Gastroesophageal sphincter (tissue), 4 donors: ENCODE measurements around the gene TAAR8. TPM values are rescaled to one million over a fixed set of nuclear protein-coding genes. Genes with fewer than 3 reads are reported as not detected.
"Not testable (repeated sequence)": the region's sequence is repeated elsewhere in the genome, so short reads cannot be mapped to it uniquely, and the experiment has no call there.

Source experiments
- ATAC-seq: fragments of 150-250 bp; one replicate; pipeline ENCODE4 v1.9.1; 2016; ENCODE audit warnings: mild to moderate bottlenecking, moderate library complexity
- H3K27ac ChIP-seq, 4 donors: fragments of 200-600 bp; sonication (generic) in 3 of 4; 1 replicate in 3 of 4; 2 replicates in 1 of 4; pipeline ENCODE4 v1.5.1; 2016 to 2019
- H3K27me3 ChIP-seq: fragments of 200-600 bp; sonication (generic); one replicate; pipeline ENCODE4 v1.5.1; 2019
- H3K36me3 ChIP-seq, 2 donors: fragments of 200-600 bp; sonication (generic); one replicate each; pipeline ENCODE4 v1.5.1; 2019; ENCODE audit warnings: control low read depth in 1 of 2
- H3K4me1 ChIP-seq, 3 donors: fragments of 200-600 bp; sonication (generic); 1 replicate in 2 of 3; 2 replicates in 1 of 3; pipeline ENCODE4 v1.5.1; 2016 to 2019; ENCODE audit warnings: control low read depth in 2 of 3
- H3K4me3 ChIP-seq, 2 donors: fragments of 200-600 bp; sonication (generic); one replicate each; pipeline ENCODE4 v1.5.1; 2019; ENCODE audit warnings: mild to moderate bottlenecking in 1 of 2, moderate library complexity in 1 of 2
- H3K9me3 ChIP-seq, 3 donors: fragments of 200-600 bp; sonication (generic); one replicate each; pipeline ENCODE4 v1.5.1; 2017 to 2019; ENCODE audit warnings: control low read depth in 2 of 3
- EP300 ChIP-seq: sonication (generic); formaldehyde crosslinking; IDR thresholded peaks from one replicate; pipeline ENCODE4 v1.6.1; 2017; ENCODE audit warnings: antibody characterized with exemption, mild to moderate bottlenecking
- POLR2A ChIP-seq, 2 donors: fragments of 450-650 bp; IDR thresholded peaks; one replicate each; pipeline ENCODE4 v1.6.1; 2017; ENCODE audit warnings: antibody characterized with exemption in 2 of 2, mild to moderate bottlenecking in 2 of 2, moderate library complexity in 1 of 2
- POLR2AphosphoS5 ChIP-seq: sonication (generic); formaldehyde crosslinking; IDR thresholded peaks from one replicate; pipeline ENCODE4 v1.6.1; 2017; ENCODE audit warnings: antibody characterized with exemption
- WGBS, 2 donors: methylation state at CpG; one replicate each; pipeline ENCODE4 v1.1.5; 2018; ENCODE audit warnings: low coverage in 1 of 2; 5-methylcytosine and 5-hydroxymethylcytosine counted together
- total RNA-seq, 4 donors: library from RNA; depleted of rRNA; stranded (reverse); fragments of >200 nt; gene quantifications; one replicate each; pipeline ENCODE4 v1.1.0, GENCODE V29; 2016
- TF ChIP-seq, protein P1 (sequence below), 4 experiments: fragments of 200-600 bp in 2 of 4; fragments of 450-650 bp in 2 of 4; sonication (generic) in 1 of 4; IDR thresholded peaks; one replicate each; pipeline ENCODE4 v1.5.1; 2017 to 2019; ENCODE audit warnings: antibody characterized with exemption in 4 of 4, mild to moderate bottlenecking in 2 of 4, moderate library complexity in 2 of 4

Gene TAAR8
- total RNA-seq, 4 donors from 2014 or later = not detected

DNA sequence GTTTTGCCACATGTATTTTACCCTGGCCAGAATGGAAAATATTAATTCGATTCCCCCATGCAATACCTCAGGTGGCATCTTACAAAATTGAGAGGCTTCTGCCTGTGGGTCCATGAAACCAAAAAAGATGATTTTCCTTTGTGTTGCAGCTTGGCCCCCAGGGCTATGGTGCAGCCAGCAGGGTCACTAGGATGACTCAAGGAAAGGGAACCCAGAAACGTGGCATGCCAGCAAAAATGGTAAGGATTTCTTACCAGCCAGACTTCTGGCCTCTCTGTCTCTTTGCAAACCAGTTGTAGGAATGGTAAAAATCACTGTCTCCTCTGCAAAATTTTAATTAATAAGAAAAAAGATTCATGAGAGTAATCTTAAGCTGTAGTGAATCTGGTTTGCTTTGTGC lies 26.0 kb upstream of the TAAR8 start:
- 47 to 65% methylated on average over 2 of the region's 2 CpGs for WGBS, 2 donors
- peaks cover 0 to 3% (median 0%) of the 10 kb centered on the region in 3 donors for H3K4me1 ChIP-seq
- H3K36me3 ChIP-seq = no peaks in the 10 kb centered on the region
- no peak for ATAC-seq
- no peaks in the 10 kb centered on the region for H3K9me3 ChIP-seq
- H3K27ac ChIP-seq = no peak overlapping the region
- no peak for TF ChIP-seq POLR2AphosphoS5
- no peak for TF ChIP-seq POLR2A (IDR thresholded peaks at IDR 0.05)
- TF ChIP-seq, protein P1, sequence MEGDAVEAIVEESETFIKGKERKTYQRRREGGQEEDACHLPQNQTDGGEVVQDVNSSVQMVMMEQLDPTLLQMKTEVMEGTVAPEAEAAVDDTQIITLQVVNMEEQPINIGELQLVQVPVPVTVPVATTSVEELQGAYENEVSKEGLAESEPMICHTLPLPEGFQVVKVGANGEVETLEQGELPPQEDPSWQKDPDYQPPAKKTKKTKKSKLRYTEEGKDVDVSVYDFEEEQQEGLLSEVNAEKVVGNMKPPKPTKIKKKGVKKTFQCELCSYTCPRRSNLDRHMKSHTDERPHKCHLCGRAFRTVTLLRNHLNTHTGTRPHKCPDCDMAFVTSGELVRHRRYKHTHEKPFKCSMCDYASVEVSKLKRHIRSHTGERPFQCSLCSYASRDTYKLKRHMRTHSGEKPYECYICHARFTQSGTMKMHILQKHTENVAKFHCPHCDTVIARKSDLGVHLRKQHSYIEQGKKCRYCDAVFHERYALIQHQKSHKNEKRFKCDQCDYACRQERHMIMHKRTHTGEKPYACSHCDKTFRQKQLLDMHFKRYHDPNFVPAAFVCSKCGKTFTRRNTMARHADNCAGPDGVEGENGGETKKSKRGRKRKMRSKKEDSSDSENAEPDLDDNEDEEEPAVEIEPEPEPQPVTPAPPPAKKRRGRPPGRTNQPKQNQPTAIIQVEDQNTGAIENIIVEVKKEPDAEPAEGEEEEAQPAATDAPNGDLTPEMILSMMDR (IDR thresholded peaks at IDR 0.05) = no peak
- no peak for TF ChIP-seq EP300
- no peaks in the 10 kb centered on the region for H3K27me3 ChIP-seq
- H3K4me3 ChIP-seq = no peak overlapping the region

DNA sequence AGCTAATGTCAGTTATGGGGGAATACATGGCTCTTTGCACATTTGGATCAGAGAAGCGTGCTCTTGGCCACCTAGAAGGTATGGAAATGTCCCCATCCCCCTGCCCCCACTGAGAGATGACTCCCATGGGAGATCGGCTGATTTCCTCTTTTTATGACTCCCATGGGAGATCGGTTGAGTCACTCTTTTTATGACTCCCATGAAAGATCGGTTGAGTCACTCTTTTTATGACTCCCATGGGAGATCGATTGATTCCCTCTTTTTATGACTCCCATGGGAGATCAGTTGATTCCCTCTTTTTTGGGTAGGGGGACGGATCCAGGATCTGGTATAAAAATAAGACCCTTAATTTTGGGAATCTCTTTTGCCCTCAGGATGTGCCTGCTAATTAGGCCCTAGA lies 24.7 kb upstream of the TAAR8 start:
- no peak overlapping the region for H3K27ac ChIP-seq
- H3K36me3 ChIP-seq = no peaks in the 10 kb centered on the region
- no peak for ATAC-seq
- peaks cover 0 to 3% (median 0%) of the 10 kb centered on the region in 3 donors for H3K4me1 ChIP-seq
- TF ChIP-seq, protein P1 (IDR thresholded peaks at IDR 0.05) = no peak
- TF ChIP-seq POLR2AphosphoS5 = no peak
- no peak for TF ChIP-seq POLR2A (IDR thresholded peaks at IDR 0.05)
- TF ChIP-seq EP300 = no peak
- 61 to 76% methylated on average over 3 to 6 of the region's 6 CpGs for WGBS, 2 donors
- H3K27me3 ChIP-seq = no peaks in the 10 kb centered on the region
- no peaks in the 10 kb centered on the region for H3K9me3 ChIP-seq
- H3K4me3 ChIP-seq = no peak overlapping the region

DNA sequence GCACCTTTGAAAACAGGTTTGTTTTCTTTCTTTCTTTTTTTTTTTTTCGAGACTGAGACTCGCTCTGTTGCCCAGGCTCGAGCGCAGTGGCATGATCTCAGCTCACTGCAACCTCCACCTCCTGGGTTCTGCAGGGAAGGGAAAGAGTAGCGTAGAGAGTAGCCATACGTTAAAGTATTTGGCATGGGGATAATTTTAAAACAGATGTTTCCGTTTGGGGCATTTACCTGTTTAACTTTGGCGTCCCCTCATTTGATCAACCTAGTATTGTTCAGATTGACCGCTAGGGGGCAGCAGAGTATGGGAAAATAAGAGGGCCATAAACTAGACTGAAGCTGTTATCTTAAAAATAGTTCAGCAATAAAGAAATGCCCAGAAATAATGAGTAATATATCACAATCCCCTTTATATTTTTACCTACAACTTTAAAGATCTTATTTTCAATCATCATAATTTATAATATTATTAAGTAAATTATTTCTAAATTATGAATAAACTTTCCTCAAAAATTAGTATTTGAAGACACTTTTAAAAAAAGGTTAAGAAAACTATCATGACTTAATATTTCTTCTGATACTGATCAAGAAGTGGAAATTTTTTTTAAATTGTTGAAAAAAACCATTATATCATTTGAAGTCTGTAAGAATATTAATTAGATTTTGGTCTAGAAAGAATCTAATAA lies 22.0 kb upstream of the TAAR8 start:
- WGBS, 2 donors = 0 to 22% methylated on average over 3 to 9 of the region's 9 CpGs
- Histone ChIP-seq H3K4me3 (no peak overlapping the region), H3K27ac (no peak overlapping the region), H3K4me1 (peaks cover 0 to 3% (median 0%) of the 10 kb centered on the region in 3 donors), H3K9me3 (no peaks in the 10 kb centered on the region), H3K36me3 (no peaks in the 10 kb centered on the region), H3K27me3 (no peaks in the 10 kb centered on the region)
- ATAC-seq = peak; percentile 53
- TF ChIP-seq POLR2A (IDR thresholded peaks at IDR 0.05) (no peak), POLR2AphosphoS5 (no peak)
- TF ChIP-seq, protein P1 (IDR thresholded peaks at IDR 0.05) = peak; percentile 65 to 86 (median 76)

DNA sequence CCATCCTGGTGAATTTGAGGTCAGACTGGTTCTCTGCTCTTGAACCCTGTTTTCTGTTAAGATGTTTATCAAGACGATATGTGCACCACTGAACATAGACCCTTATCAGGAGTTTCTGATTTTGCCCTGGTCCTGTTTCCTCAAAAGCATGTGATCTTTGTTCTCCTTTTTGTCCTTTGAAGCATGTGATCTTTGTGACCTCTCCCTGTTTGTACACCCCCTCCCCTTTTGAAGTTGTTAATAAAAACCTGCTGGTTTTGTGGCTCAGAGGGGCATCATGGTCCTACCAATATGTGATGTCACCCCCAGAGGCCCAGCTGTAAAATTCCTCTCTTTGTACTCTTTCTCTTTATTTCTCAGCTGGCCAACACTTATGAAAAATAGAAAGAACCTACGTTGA lies 17.9 kb upstream of the TAAR8 start:
- 91 to 93% methylated on average over 2 of the region's 2 CpGs for WGBS, 2 donors
- not testable (repeated sequence) for H3K36me3 ChIP-seq, H3K4me3 ChIP-seq, H3K9me3 ChIP-seq, H3K27me3 ChIP-seq, H3K27ac ChIP-seq, ATAC-seq, H3K4me1 ChIP-seq

DNA sequence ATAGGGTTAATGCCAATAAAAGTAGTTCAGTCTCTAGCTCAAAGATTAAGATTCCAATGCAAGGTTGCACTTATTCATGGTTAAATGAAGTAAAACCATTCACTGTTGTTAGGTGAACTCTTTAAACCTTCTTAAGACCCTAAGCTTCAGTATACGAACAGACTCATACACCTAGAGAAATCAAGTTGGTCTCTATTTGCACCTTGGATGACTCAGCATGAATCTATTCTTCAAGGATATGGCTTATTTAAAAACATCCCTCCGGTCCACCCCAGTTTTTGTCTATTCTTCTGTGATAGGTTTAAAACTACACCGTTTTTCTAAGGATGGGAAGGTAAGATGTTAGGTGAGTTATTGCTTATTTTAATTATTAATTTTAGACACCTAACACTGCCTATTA lies 15.3 kb upstream of the TAAR8 start:
- ATAC-seq = no peak
- no peaks in the 10 kb centered on the region for H3K27me3 ChIP-seq
- 90 to 100% methylated on average over 1 to 3 of the region's 3 CpGs for WGBS, 2 donors
- no peak overlapping the region for H3K4me3 ChIP-seq
- no peaks in the 10 kb centered on the region for H3K9me3 ChIP-seq
- TF ChIP-seq EP300 (no peak), POLR2A (IDR thresholded peaks at IDR 0.05) (no peak), POLR2AphosphoS5 (no peak)
- TF ChIP-seq, protein P1 (IDR thresholded peaks at IDR 0.05) = no peak
- H3K27ac ChIP-seq = no peak overlapping the region
- H3K4me1 ChIP-seq = no peaks in the 10 kb centered on the region
- H3K36me3 ChIP-seq = no peaks in the 10 kb centered on the region
